ENCODE data around the gene VPS36.

VPS36 gene

GRCh38 chr13:52399708-52400107 lies 50.7 kb downstream of the VPS36 start:
- H3K36me3 ChIP-seq (ENCODE audit: insufficient read depth, low read length): peaks cover 16% of the 10 kb centered on the region
- H3K9me3 ChIP-seq (replicated peaks; ENCODE audit: low read length): no peaks in the 10 kb centered on the region
- no peak overlapping the region for H3K4me3 ChIP-seq (ENCODE audit: low read length)
- H3K4me2 ChIP-seq (ENCODE audit: low read length): no peak overlapping the region
- H3K27me3 ChIP-seq (ENCODE audit: control insufficient read depth, insufficient read depth, low read length): no peaks in the 10 kb centered on the region
- H3K9ac ChIP-seq (ENCODE audit: low read depth, low read length): no peak overlapping the region
- peaks cover 5% of the 10 kb centered on the region for H3K4me1 ChIP-seq (ENCODE audit: control insufficient read depth, insufficient read depth, low read length)

GRCh38 chr13:52399046-52399445 lies 51.4 kb downstream of the VPS36 start:
- no peaks in the 10 kb centered on the region for H3K27me3 ChIP-seq (ENCODE audit: control insufficient read depth, insufficient read depth, low read length)
- no peak overlapping the region for H3K4me2 ChIP-seq (ENCODE audit: low read length)
- H3K36me3 ChIP-seq (ENCODE audit: insufficient read depth, low read length): peaks cover 16% of the 10 kb centered on the region
- H3K4me1 ChIP-seq (ENCODE audit: control insufficient read depth, insufficient read depth, low read length): peaks cover under 1% of the 10 kb centered on the region
- no peak overlapping the region for H3K9ac ChIP-seq (ENCODE audit: low read depth, low read length)
- no peaks in the 10 kb centered on the region for H3K9me3 ChIP-seq (replicated peaks; ENCODE audit: low read length)
- no peak overlapping the region for H3K4me3 ChIP-seq (ENCODE audit: low read length)

GRCh38 chr13:52395704-52396103 lies 54.7 kb downstream of the VPS36 start:
- Histone ChIP-seq H3K27me3 (ENCODE audit: control insufficient read depth, insufficient read depth, low read length) (no peaks in the 10 kb centered on the region), H3K9ac (ENCODE audit: low read depth, low read length) (no peak overlapping the region), H3K36me3 (ENCODE audit: insufficient read depth, low read length) (peaks cover 16% of the 10 kb centered on the region), H3K9me3 (replicated peaks; ENCODE audit: low read length) (no peaks in the 10 kb centered on the region), H3K4me3 (ENCODE audit: low read length) (no peak overlapping the region), H3K4me2 (ENCODE audit: low read length) (no peak overlapping the region), H3K4me1 (ENCODE audit: control insufficient read depth, insufficient read depth, low read length) (peaks cover 6% of the 10 kb centered on the region)

- Histone ChIP-seq H3K9ac (ENCODE audit: low read depth, low read length) (no peak overlapping the region), H3K27me3 (ENCODE audit: control insufficient read depth, insufficient read depth, low read length) (no peaks in the 10 kb centered on the region), H3K36me3 (ENCODE audit: insufficient read depth, low read length) (peaks cover 16% of the 10 kb centered on the region), H3K4me3 (ENCODE audit: low read length) (no peak overlapping the region), H3K9me3 (replicated peaks; ENCODE audit: low read length) (no peaks in the 10 kb centered on the region), H3K4me1 (ENCODE audit: control insufficient read depth, insufficient read depth, low read length) (peaks cover 6% of the 10 kb centered on the region), H3K4me2 (ENCODE audit: low read length) (no peak overlapping the region)
Measured at GRCh38 chr13:52394586-52394985, 55.8 kb downstream of the VPS36 start.

- Histone ChIP-seq H3K27me3 (ENCODE audit: control insufficient read depth, insufficient read depth, low read length) (no peaks in the 10 kb centered on the region), H3K9me3 (replicated peaks; ENCODE audit: low read length) (no peaks in the 10 kb centered on the region), H3K4me2 (ENCODE audit: low read length) (no peak overlapping the region), H3K4me3 (ENCODE audit: low read length) (no peak overlapping the region), H3K4me1 (ENCODE audit: control insufficient read depth, insufficient read depth, low read length) (peaks cover 6% of the 10 kb centered on the region), H3K9ac (ENCODE audit: low read depth, low read length) (no peak overlapping the region), H3K36me3 (ENCODE audit: insufficient read depth, low read length) (peaks cover 16% of the 10 kb centered on the region)
Measured at GRCh38 chr13:52393572-52394357, 56.7 kb downstream of the VPS36 start.

- H3K36me3 ChIP-seq (ENCODE audit: insufficient read depth, low read length): peaks cover 9% of the 10 kb centered on the region
- no peak overlapping the region for H3K4me2 ChIP-seq (ENCODE audit: low read length)
- H3K4me3 ChIP-seq (ENCODE audit: low read length): no peak overlapping the region
- no peak overlapping the region for H3K9ac ChIP-seq (ENCODE audit: low read depth, low read length)
- H3K9me3 ChIP-seq (replicated peaks; ENCODE audit: low read length): no peaks in the 10 kb centered on the region
- no peaks in the 10 kb centered on the region for H3K27me3 ChIP-seq (ENCODE audit: control insufficient read depth, insufficient read depth, low read length)
- H3K4me1 ChIP-seq (ENCODE audit: control insufficient read depth, insufficient read depth, low read length): no peaks in the 10 kb centered on the region
Measured at GRCh38 chr13:52387721-52388120, 62.7 kb downstream of the VPS36 start.

- Histone ChIP-seq H3K4me1 (ENCODE audit: control insufficient read depth, insufficient read depth, low read length) (no peaks in the 10 kb centered on the region), H3K4me2 (ENCODE audit: low read length) (no peak overlapping the region), H3K4me3 (ENCODE audit: low read length) (no peak overlapping the region), H3K27me3 (ENCODE audit: control insufficient read depth, insufficient read depth, low read length) (no peaks in the 10 kb centered on the region), H3K36me3 (ENCODE audit: insufficient read depth, low read length) (peaks cover 9% of the 10 kb centered on the region), H3K9ac (ENCODE audit: low read depth, low read length) (no peak overlapping the region), H3K9me3 (replicated peaks; ENCODE audit: low read length) (no peaks in the 10 kb centered on the region)
Measured at GRCh38 chr13:52385870-52386269, 64.6 kb downstream of the VPS36 start.

GRCh38 chr13:52383366-52383765 lies 67.1 kb downstream of the VPS36 start:
- Histone ChIP-seq H3K4me3 (ENCODE audit: low read length) (no peak overlapping the region), H3K4me1 (ENCODE audit: control insufficient read depth, insufficient read depth, low read length) (peaks cover 2% of the 10 kb centered on the region), H3K36me3 (ENCODE audit: insufficient read depth, low read length) (peaks cover 15% of the 10 kb centered on the region), H3K9me3 (replicated peaks; ENCODE audit: low read length) (no peaks in the 10 kb centered on the region), H3K9ac (ENCODE audit: low read depth, low read length) (no peak overlapping the region), H3K4me2 (ENCODE audit: low read length) (no peak overlapping the region), H3K27me3 (ENCODE audit: control insufficient read depth, insufficient read depth, low read length) (no peaks in the 10 kb centered on the region)

- Histone ChIP-seq H3K36me3 (ENCODE audit: insufficient read depth, low read length) (peaks cover 16% of the 10 kb centered on the region), H3K4me3 (ENCODE audit: low read length) (no peak overlapping the region), H3K9ac (ENCODE audit: low read depth, low read length) (no peak overlapping the region), H3K4me1 (ENCODE audit: control insufficient read depth, insufficient read depth, low read length) (peaks cover 14% of the 10 kb centered on the region), H3K9me3 (replicated peaks; ENCODE audit: low read length) (no peaks in the 10 kb centered on the region), H3K4me2 (ENCODE audit: low read length) (no peak overlapping the region), H3K27me3 (ENCODE audit: control insufficient read depth, insufficient read depth, low read length) (no peaks in the 10 kb centered on the region)
Measured at GRCh38 chr13:52378312-52378711, 72.1 kb downstream of the VPS36 start.

GRCh38 chr13:52377898-52378297 lies 72.5 kb downstream of the VPS36 start:
- Histone ChIP-seq H3K27me3 (ENCODE audit: control insufficient read depth, insufficient read depth, low read length) (no peaks in the 10 kb centered on the region), H3K36me3 (ENCODE audit: insufficient read depth, low read length) (peaks cover 14% of the 10 kb centered on the region), H3K4me3 (ENCODE audit: low read length) (no peak overlapping the region), H3K4me2 (ENCODE audit: low read length) (no peak overlapping the region), H3K4me1 (ENCODE audit: control insufficient read depth, insufficient read depth, low read length) (peaks cover 18% of the 10 kb centered on the region), H3K9me3 (replicated peaks; ENCODE audit: low read length) (no peaks in the 10 kb centered on the region), H3K9ac (ENCODE audit: low read depth, low read length) (no peak overlapping the region)

GRCh38 chr13:52374873-52375411 lies 75.5 kb downstream of the VPS36 start:
- H3K9me3 ChIP-seq (replicated peaks; ENCODE audit: low read length): no peaks in the 10 kb centered on the region
- H3K9ac ChIP-seq (ENCODE audit: low read depth, low read length): no peak overlapping the region
- H3K4me3 ChIP-seq (ENCODE audit: low read length): no peak overlapping the region
- peaks cover 14% of the 10 kb centered on the region for H3K36me3 ChIP-seq (ENCODE audit: insufficient read depth, low read length)
- H3K4me1 ChIP-seq (ENCODE audit: control insufficient read depth, insufficient read depth, low read length): peaks cover 35% of the 10 kb centered on the region
- H3K4me2 ChIP-seq (ENCODE audit: low read length): no peak overlapping the region
- H3K27me3 ChIP-seq (ENCODE audit: control insufficient read depth, insufficient read depth, low read length): no peaks in the 10 kb centered on the region

GRCh38 chr13:52374389-52374788 lies 76.0 kb downstream of the VPS36 start:
- Histone ChIP-seq H3K36me3 (ENCODE audit: insufficient read depth, low read length) (peaks cover 14% of the 10 kb centered on the region), H3K4me1 (ENCODE audit: control insufficient read depth, insufficient read depth, low read length) (peaks cover 35% of the 10 kb centered on the region), H3K27me3 (ENCODE audit: control insufficient read depth, insufficient read depth, low read length) (no peaks in the 10 kb centered on the region), H3K4me2 (ENCODE audit: low read length) (no peak overlapping the region), H3K9me3 (replicated peaks; ENCODE audit: low read length) (no peaks in the 10 kb centered on the region), H3K4me3 (ENCODE audit: low read length) (no peak overlapping the region), H3K9ac (ENCODE audit: low read depth, low read length) (no peak overlapping the region)

Measured in skeletal muscle satellite cell (primary cell).